Measurements from ENCODE around the gene IL4R. TPM values are rescaled to one million over a fixed set of nuclear protein-coding genes. Genes with fewer than 3 reads are reported as not detected.
"Not testable (repeated sequence)": the region's sequence is repeated elsewhere in the genome, so short reads cannot be mapped to it uniquely, and the experiment has no call there.

Gene IL4R
- total and polyA plus RNA-seq, 2 of the 13 experiments (the other 11 are each of a cell fraction or from before 2014, with no cell fraction given): 15.9 to 49.6 TPM

GRCh38 chr16:27394516-27394915 is 80.7 kb downstream of the IL4R start (continued):
- TF ChIP-seq GMEB2 (CRISPR knock-in tag; IDR thresholded peaks at IDR 0.05; ENCODE audit: low read depth) (no peak), ETS1 (CRISPR knock-in tag; IDR thresholded peaks at IDR 0.05) (no peak), ZNF326 (CRISPR knock-in tag; IDR thresholded peaks at IDR 0.05; ENCODE audit: borderline replicate concordance) (no peak), SUZ12 (IDR thresholded peaks at IDR 0.05; ENCODE audit: low read depth, low read length) (no peak)

DNA sequence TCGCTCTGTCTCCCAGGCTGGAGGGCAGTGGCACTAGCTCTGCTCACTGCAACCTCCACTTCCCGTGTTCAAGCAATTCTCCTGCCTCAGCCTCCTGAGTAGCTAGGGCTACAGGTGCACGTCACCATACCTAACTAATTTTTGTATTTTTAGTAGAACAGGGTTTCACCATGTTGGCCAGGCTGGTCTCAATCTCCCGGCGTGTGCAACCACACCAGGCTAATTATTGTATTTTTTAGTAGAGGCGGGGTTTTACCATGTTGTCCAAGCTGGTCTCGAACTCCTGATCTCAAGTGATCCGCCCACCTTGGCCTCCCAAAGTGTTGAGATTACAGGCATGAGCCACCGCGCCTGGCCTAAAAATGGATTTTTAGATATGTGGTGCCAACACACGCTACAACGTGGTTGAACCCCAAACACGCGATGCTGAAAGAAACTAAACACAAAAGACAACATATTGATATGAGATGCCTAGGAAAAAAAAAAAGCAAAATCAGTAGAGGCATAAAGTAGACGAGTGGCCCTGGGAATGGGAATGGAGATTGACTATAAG is 84.6 kb downstream of the IL4R start:
- FAIRE-seq; H3K4me3 ChIP-seq (replicated peaks in 1 of 3; ENCODE audit: insufficient read depth in 1 of 3, low read depth in 2 of 3, low read length in 3 of 3); CTCF ChIA-PET (ENCODE audit: low intra/inter-chr PET ratio, low total read pairs); H4K20me1 ChIP-seq (ENCODE audit: insufficient read depth, low read length); H3K4me1 ChIP-seq (ENCODE audit: insufficient read depth, low read length); ATAC-seq; BruUV-seq (replicated peaks); H3K4me2 ChIP-seq (ENCODE audit: low read depth, low read length); in situ Hi-C loops (cut with HindIII; ENCODE audit: extremely low pct_ligation_motif_present, low pct_unique_long_range_greater_than_20kb); intact Hi-C loops (cut with micrococcal nuclease; ENCODE audit: unreplicated experiment); DNase-seq (ENCODE audit: low spot score); H2AFZ ChIP-seq (ENCODE audit: low read length); H3K9me3 ChIP-seq (ENCODE audit: low read length); H3K27ac ChIP-seq (ENCODE audit: extremely low read length, insufficient read depth, low read length); H3K79me2 ChIP-seq (ENCODE audit: insufficient read depth, low read length); POLR2A ChIA-PET; H3K9ac ChIP-seq (ENCODE audit: insufficient read depth, low read depth, low read length); H3K36me3 ChIP-seq (replicated peaks in 1 of 2; ENCODE audit: control insufficient read depth in 1 of 2, insufficient read depth in 2 of 2, low read length in 2 of 2): not testable (repeated sequence)
- peaks cover 11 to 25% of the 10 kb centered on the region in 2 experiments for H3K27me3 ChIP-seq (ENCODE audit: control insufficient read depth in 1 of 2, insufficient read depth in 2 of 2, low read length in 2 of 2)
- 53% methylated on average over 15 of the region's 15 CpGs for WGBS (ENCODE audit: low lambda C conversion rate)

Measured in HepG2 (cell line).